ENCODE measurements around the gene CDH23.

DNA sequence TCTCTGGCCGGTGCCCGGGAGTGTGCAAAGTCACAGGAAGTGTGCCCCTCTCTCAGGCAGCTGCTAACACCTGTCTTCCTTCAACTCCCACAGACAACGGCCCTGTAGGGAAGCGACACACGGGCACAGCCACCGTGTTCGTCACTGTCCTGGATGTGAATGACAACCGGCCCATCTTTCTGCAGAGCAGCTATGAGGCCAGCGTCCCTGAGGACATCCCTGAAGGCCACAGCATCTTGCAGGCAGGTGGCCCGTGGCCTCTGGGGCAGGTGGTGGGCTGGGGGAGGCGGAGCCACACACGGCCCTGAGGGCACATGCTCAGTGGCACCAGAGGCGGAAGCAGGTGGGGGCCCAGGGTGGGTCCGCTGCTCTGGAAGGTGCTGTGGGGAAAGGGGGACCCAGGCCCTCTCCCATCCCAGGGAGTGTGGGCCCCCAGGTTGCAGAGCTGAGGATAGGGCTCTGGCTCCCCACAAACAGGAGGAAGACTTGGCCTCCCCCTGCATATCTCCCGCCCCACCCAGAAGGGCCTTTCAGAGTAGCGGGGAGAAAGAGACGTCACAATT, 315.9 kb downstream of the CDH23 start:
- TF ChIP-seq EP300 (conservative IDR thresholded peaks at IDR 0.05; ENCODE audit: poor library complexity, severe bottlenecking) (no peak), EZH2 (IDR thresholded peaks at IDR 0.05; ENCODE audit: borderline replicate concordance, insufficient read depth, low read length, poor library complexity, severe bottlenecking) (no peak), TAF1 (IDR thresholded peaks at IDR 0.05; ENCODE audit: low read depth) (no peak), POLR2AphosphoS5 (IDR thresholded peaks at IDR 0.05) (no peak), MXI1 (conservative IDR thresholded peaks at IDR 0.05; ENCODE audit: poor library complexity, severe bottlenecking) (no peak), RAD21 (conservative IDR thresholded peaks at IDR 0.05) (no peak), SMC3 (conservative IDR thresholded peaks at IDR 0.05; ENCODE audit: poor library complexity) (no peak)
- TF ChIP-seq, protein P1, sequence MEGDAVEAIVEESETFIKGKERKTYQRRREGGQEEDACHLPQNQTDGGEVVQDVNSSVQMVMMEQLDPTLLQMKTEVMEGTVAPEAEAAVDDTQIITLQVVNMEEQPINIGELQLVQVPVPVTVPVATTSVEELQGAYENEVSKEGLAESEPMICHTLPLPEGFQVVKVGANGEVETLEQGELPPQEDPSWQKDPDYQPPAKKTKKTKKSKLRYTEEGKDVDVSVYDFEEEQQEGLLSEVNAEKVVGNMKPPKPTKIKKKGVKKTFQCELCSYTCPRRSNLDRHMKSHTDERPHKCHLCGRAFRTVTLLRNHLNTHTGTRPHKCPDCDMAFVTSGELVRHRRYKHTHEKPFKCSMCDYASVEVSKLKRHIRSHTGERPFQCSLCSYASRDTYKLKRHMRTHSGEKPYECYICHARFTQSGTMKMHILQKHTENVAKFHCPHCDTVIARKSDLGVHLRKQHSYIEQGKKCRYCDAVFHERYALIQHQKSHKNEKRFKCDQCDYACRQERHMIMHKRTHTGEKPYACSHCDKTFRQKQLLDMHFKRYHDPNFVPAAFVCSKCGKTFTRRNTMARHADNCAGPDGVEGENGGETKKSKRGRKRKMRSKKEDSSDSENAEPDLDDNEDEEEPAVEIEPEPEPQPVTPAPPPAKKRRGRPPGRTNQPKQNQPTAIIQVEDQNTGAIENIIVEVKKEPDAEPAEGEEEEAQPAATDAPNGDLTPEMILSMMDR (IDR thresholded peaks at IDR 0.05; ENCODE audit: poor library complexity, severe bottlenecking) = no peak
- TF ChIP-seq, protein P2, sequence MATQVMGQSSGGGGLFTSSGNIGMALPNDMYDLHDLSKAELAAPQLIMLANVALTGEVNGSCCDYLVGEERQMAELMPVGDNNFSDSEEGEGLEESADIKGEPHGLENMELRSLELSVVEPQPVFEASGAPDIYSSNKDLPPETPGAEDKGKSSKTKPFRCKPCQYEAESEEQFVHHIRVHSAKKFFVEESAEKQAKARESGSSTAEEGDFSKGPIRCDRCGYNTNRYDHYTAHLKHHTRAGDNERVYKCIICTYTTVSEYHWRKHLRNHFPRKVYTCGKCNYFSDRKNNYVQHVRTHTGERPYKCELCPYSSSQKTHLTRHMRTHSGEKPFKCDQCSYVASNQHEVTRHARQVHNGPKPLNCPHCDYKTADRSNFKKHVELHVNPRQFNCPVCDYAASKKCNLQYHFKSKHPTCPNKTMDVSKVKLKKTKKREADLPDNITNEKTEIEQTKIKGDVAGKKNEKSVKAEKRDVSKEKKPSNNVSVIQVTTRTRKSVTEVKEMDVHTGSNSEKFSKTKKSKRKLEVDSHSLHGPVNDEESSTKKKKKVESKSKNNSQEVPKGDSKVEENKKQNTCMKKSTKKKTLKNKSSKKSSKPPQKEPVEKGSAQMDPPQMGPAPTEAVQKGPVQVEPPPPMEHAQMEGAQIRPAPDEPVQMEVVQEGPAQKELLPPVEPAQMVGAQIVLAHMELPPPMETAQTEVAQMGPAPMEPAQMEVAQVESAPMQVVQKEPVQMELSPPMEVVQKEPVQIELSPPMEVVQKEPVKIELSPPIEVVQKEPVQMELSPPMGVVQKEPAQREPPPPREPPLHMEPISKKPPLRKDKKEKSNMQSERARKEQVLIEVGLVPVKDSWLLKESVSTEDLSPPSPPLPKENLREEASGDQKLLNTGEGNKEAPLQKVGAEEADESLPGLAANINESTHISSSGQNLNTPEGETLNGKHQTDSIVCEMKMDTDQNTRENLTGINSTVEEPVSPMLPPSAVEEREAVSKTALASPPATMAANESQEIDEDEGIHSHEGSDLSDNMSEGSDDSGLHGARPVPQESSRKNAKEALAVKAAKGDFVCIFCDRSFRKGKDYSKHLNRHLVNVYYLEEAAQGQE (IDR thresholded peaks at IDR 0.05; ENCODE audit: borderline replicate concordance) = no peak

All from neural cell (in vitro differentiated cells).